SK-N-SH treated with all-trans-retinoic acid at 6 μM for 48 hours (cell line): ENCODE measurements around the gene WFDC5.
"Not testable (repeated sequence)": the region's sequence is repeated elsewhere in the genome, so short reads cannot be mapped to it uniquely, and the experiment has no call there.

Experiments
- ATAC-seq: fragments of 200-7000 bp; cut with Tn5 transposase; 3 replicates; pipeline ENCODE4 v1.9.1; 2020; ENCODE audit warnings: mild to moderate bottlenecking, moderate library complexity
- ARNTL ChIP-seq: fragments of 450-650 bp; formaldehyde crosslinking; IDR thresholded peaks from 2 replicates; pipeline ENCODE4 v1.5.0; 2020; ENCODE audit warnings: low read depth, mild to moderate bottlenecking, moderate library complexity, borderline replicate concordance
- BACH2 ChIP-seq: fragments of 250-450 bp; sonication (Bioruptor Pico); IDR thresholded peaks from 2 replicates; pipeline ENCODE4 v1.9.0; 2021; ENCODE audit warnings: mild to moderate bottlenecking, borderline replicate concordance
- CREB5 ChIP-seq: fragments of 250-450 bp; sonication (Bioruptor Pico); IDR thresholded peaks from 2 replicates; pipeline ENCODE4 v1.5.1; 2020; ENCODE audit warnings: low read depth, mild to moderate bottlenecking, moderate library complexity
- CSDC2 ChIP-seq: fragments of 250-450 bp; sonication (Bioruptor Pico); IDR thresholded peaks from 2 replicates; pipeline ENCODE4 v1.5.0; 2020; ENCODE audit warnings: mild to moderate bottlenecking, moderate library complexity
- ESRRG ChIP-seq: fragments of 250-450 bp; sonication (Bioruptor Pico); IDR thresholded peaks from 2 replicates; pipeline ENCODE4 v1.6.1; 2021; ENCODE audit warnings: mild to moderate bottlenecking
- GLIS3 ChIP-seq: fragments of 250-450 bp; sonication (Bioruptor Pico); IDR thresholded peaks from 2 replicates; pipeline ENCODE4 v1.5.0; 2020; ENCODE audit warnings: mild to moderate bottlenecking, moderate library complexity
- ISL1 ChIP-seq: fragments of 250-450 bp; sonication (Bioruptor Pico); IDR thresholded peaks from 2 replicates; pipeline ENCODE4 v2.1.2; 2022; ENCODE audit warnings: mild to moderate bottlenecking, moderate library complexity
- OSR1 ChIP-seq: fragments of 250-450 bp; sonication (Bioruptor Pico); IDR thresholded peaks from 2 replicates; pipeline ENCODE4 v1.8.0; 2022; ENCODE audit warnings: moderate library complexity, mild to moderate bottlenecking, inconsistent platforms
- PATZ1 ChIP-seq: fragments of 250-450 bp; sonication (Bioruptor Pico); IDR thresholded peaks from 2 replicates; pipeline ENCODE4 v1.8.0; 2020; ENCODE audit warnings: mild to moderate bottlenecking, moderate library complexity, borderline replicate concordance
- POU6F1 ChIP-seq: fragments of 250-450 bp; sonication (Bioruptor Pico); IDR thresholded peaks from 2 replicates; pipeline ENCODE4 v1.8.0; 2021; ENCODE audit warnings: low read depth, mild to moderate bottlenecking, moderate library complexity, borderline replicate concordance
- PPARA ChIP-seq: fragments of 250-450 bp; sonication (Bioruptor Pico); IDR thresholded peaks from 2 replicates; pipeline ENCODE4 v1.5.0; 2020; ENCODE audit warnings: mild to moderate bottlenecking, borderline replicate concordance
- RARB ChIP-seq: fragments of 250-450 bp; sonication (Bioruptor Pico); IDR thresholded peaks from 2 replicates; pipeline ENCODE4 v1.8.0; 2021; ENCODE audit warnings: mild to moderate bottlenecking, moderate library complexity
- TCF4 ChIP-seq: fragments of 250-450 bp; sonication (Bioruptor Pico); IDR thresholded peaks from 2 replicates; pipeline ENCODE4 v1.8.0; 2021; ENCODE audit warnings: mild to moderate bottlenecking, moderate library complexity, borderline replicate concordance
- TOX ChIP-seq: fragments of 250-450 bp; sonication (Bioruptor Pico); IDR thresholded peaks from 2 replicates; pipeline ENCODE4 v1.8.0; 2021; ENCODE audit warnings: mild to moderate bottlenecking, moderate library complexity, borderline replicate concordance
- TSHZ2 ChIP-seq: fragments of 250-450 bp; sonication (Bioruptor Pico); IDR thresholded peaks from 2 replicates; pipeline ENCODE4 v1.5.0; 2020; ENCODE audit warnings: mild to moderate bottlenecking, moderate library complexity
- ZC3H10 ChIP-seq: fragments of 250-450 bp; sonication (Bioruptor Pico); IDR thresholded peaks from 2 replicates; pipeline ENCODE4 v1.5.1; 2021; ENCODE audit warnings: mild to moderate bottlenecking, moderate library complexity
- ZFP3 ChIP-seq: fragments of 250-450 bp; sonication (Bioruptor Pico); IDR thresholded peaks from 2 replicates; pipeline ENCODE4 v1.5.0; 2020; ENCODE audit warnings: mild to moderate bottlenecking, moderate library complexity
- ZFP30 ChIP-seq: fragments of 450-650 bp; formaldehyde crosslinking; IDR thresholded peaks from 2 replicates; pipeline ENCODE4 v1.5.0; 2022; ENCODE audit warnings: mild to moderate bottlenecking, moderate library complexity
- ZNF565 ChIP-seq: fragments of 450-650 bp; formaldehyde crosslinking; conservative IDR thresholded peaks from 2 replicates; pipeline ENCODE4 v1.5.0; 2020; ENCODE audit warnings: low read depth, mild to moderate bottlenecking, moderate library complexity
- ZNF70 ChIP-seq: fragments of 450-650 bp; formaldehyde crosslinking; IDR thresholded peaks from 2 replicates; pipeline ENCODE4 v1.5.0; 2020; ENCODE audit warnings: mild to moderate bottlenecking, moderate library complexity
- ZNF8 ChIP-seq: fragments of 450-650 bp; formaldehyde crosslinking; IDR thresholded peaks from 2 replicates; pipeline ENCODE4 v1.5.0; 2020; ENCODE audit warnings: mild to moderate bottlenecking, moderate library complexity
- TF ChIP-seq, protein P1 (sequence below): fragments of 250-450 bp; sonication (Bioruptor Pico); IDR thresholded peaks from 2 replicates; pipeline ENCODE4 v1.5.1; 2021; ENCODE audit warnings: mild to moderate bottlenecking, moderate library complexity

The WFDC5 gene

GRCh38 chr20:45157962-45158361 lies 43.0 kb upstream of the WFDC5 start:
- ATAC-seq = peak; percentile 51
- no peak for TF ChIP-seq ZC3H10 (CRISPR knock-in tag)
- no peak for TF ChIP-seq ESRRG
- TF ChIP-seq POU6F1 (CRISPR knock-in tag) = no peak
- TF ChIP-seq ARNTL (CRISPR knock-in tag) = no peak
- TF ChIP-seq GLIS3 (CRISPR knock-in tag) = no peak
- TF ChIP-seq TOX (CRISPR knock-in tag) = no peak
- TF ChIP-seq OSR1 = no peak
- no peak for TF ChIP-seq PATZ1 (CRISPR knock-in tag)
- TF ChIP-seq ISL1 (CRISPR knock-in tag) = no peak
- TF ChIP-seq RARB (CRISPR knock-in tag) = no peak
- TF ChIP-seq ZFP3 = no peak
- TF ChIP-seq BACH2 (CRISPR knock-in tag) = no peak
- no peak for TF ChIP-seq TSHZ2 (CRISPR knock-in tag)
- TF ChIP-seq TCF4 (CRISPR knock-in tag) = no peak
- no peak for TF ChIP-seq ZNF565 (CRISPR knock-in tag)
- TF ChIP-seq ZNF8 (CRISPR knock-in tag) = no peak
- TF ChIP-seq CSDC2 (CRISPR knock-in tag) = no peak
- TF ChIP-seq ZNF70 (CRISPR knock-in tag) = no peak
- no peak for TF ChIP-seq ZFP30 (CRISPR knock-in tag)
- no peak for TF ChIP-seq CREB5 (CRISPR knock-in tag)

DNA sequence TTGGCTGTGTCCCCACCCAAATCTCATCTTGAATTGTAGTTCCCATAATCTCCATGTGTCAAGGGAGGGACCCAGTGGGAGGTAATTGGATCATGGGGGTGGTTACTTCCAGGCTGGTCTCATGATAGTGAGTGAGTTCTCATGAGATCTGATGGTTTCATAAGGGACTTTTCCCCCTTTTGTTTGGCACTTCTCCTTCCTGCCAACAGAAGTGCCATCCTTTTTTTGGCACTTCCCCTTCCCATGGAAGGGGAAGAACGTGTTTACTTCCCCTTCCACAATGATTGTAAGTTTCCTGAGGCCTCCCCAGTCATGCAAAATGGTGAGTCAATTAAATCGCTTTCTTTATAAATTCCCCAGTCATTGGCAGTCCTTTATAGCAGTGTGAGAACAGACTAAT lies 41.7 kb upstream of the WFDC5 start:
- no peak for ATAC-seq
- TF ChIP-seq POU6F1 (CRISPR knock-in tag) = no peak
- no peak for TF ChIP-seq BACH2 (CRISPR knock-in tag)
- no peak for TF ChIP-seq TCF4 (CRISPR knock-in tag)
- TF ChIP-seq ISL1 (CRISPR knock-in tag) = no peak
- no peak for TF ChIP-seq PPARA (CRISPR knock-in tag)
- no peak for TF ChIP-seq GLIS3 (CRISPR knock-in tag)
- no peak for TF ChIP-seq ZFP3
- TF ChIP-seq, protein P1, sequence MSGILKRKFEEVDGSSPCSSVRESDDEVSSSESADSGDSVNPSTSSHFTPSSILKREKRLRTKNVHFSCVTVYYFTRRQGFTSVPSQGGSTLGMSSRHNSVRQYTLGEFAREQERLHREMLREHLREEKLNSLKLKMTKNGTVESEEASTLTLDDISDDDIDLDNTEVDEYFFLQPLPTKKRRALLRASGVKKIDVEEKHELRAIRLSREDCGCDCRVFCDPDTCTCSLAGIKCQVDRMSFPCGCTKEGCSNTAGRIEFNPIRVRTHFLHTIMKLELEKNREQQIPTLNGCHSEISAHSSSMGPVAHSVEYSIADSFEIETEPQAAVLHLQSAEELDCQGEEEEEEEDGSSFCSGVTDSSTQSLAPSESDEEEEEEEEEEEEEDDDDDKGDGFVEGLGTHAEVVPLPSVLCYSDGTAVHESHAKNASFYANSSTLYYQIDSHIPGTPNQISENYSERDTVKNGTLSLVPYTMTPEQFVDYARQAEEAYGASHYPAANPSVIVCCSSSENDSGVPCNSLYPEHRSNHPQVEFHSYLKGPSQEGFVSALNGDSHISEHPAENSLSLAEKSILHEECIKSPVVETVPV = no peak
- no peak for TF ChIP-seq TSHZ2 (CRISPR knock-in tag)
- no peak for TF ChIP-seq OSR1
- TF ChIP-seq CREB5 (CRISPR knock-in tag) = no peak
- no peak for TF ChIP-seq RARB (CRISPR knock-in tag)
- no peak for TF ChIP-seq TOX (CRISPR knock-in tag)

GRCh38 chr20:45154794-45155193 lies 39.8 kb upstream of the WFDC5 start:
- ATAC-seq = not testable (repeated sequence)
